Keratinocyte (primary cell): ENCODE data around the gene FKBP5. TPM values are rescaled to one million over a fixed set of nuclear protein-coding genes. Genes with fewer than 3 reads are reported as not detected.
A peak's percentile ranks its signal among the peaks of the same experiment; 100 is the strongest.

Experiments
- DNase-seq: peaks from one replicate; pipeline ENCODE4 v3.0.0-alpha.2; 2011; ENCODE audit warnings: low read depth, missing footprints, low spot score
- FAIRE-seq: peaks from 2 replicates; lab custom pipeline; 2011; peaks lifted over from hg19 to GRCh38; lab: Jason Lieb, UNC
- H2AFZ ChIP-seq: 2 replicates; pipeline ENCODE4 v1.6.0; 2012; ENCODE audit warnings: low read length, control low read depth, inconsistent platforms; ENCODE audit not compliant: control insufficient read depth
- H3K27ac ChIP-seq: 2 replicates; pipeline ENCODE4 v1.5.1; 2011; ENCODE audit warnings: low read length; ENCODE audit not compliant: control insufficient read depth, insufficient read depth
- H3K27me3 ChIP-seq: 3 replicates; pipeline ENCODE4 v1.6.0; 2011; ENCODE audit warnings: low read length; ENCODE audit not compliant: control insufficient read depth, insufficient read depth; ENCODE audit errors: extremely low read depth
- H3K36me3 ChIP-seq, 2 experiments: 2 replicates in 1 of 2; 3 replicates in 1 of 2; pipeline ENCODE4 v1.5.1; 2011; ENCODE audit warnings: low read length in 2 of 2, mild to moderate bottlenecking in 1 of 2; ENCODE audit not compliant: control insufficient read depth in 2 of 2, insufficient read depth in 2 of 2; ENCODE audit errors: extremely low read depth in 1 of 2
- H3K4me1 ChIP-seq: 3 replicates; pipeline ENCODE4 v1.5.1; 2011; ENCODE audit warnings: low read length; ENCODE audit not compliant: control insufficient read depth, insufficient read depth; ENCODE audit errors: extremely low read depth
- H3K4me2 ChIP-seq: 3 replicates; pipeline ENCODE4 v1.6.0; 2011; ENCODE audit warnings: low read depth, low read length; ENCODE audit not compliant: control insufficient read depth, insufficient read depth; ENCODE audit errors: extremely low read depth
- H3K4me3 ChIP-seq, 3 experiments: fragments of 200-600 bp in 1 of 3; sonication (generic) in 1 of 3; 2 replicates in 2 of 3; 3 replicates in 1 of 3; pipeline ENCODE4 v1.5.1; 2011 to 2016; ENCODE audit warnings: low read length in 3 of 3, mild to moderate bottlenecking in 3 of 3, control low read depth in 2 of 3, inconsistent platforms in 1 of 3, low read depth in 1 of 3, mixed read lengths in 1 of 3, mixed run types in 1 of 3, moderate library complexity in 1 of 3; ENCODE audit not compliant: control insufficient read depth in 2 of 3, insufficient read depth in 2 of 3; ENCODE audit errors: extremely low read depth in 1 of 3
- H3K79me2 ChIP-seq: 2 replicates; pipeline ENCODE4 v1.6.0; 2012; ENCODE audit warnings: low read length; ENCODE audit not compliant: control insufficient read depth, insufficient read depth
- H3K9ac ChIP-seq: 3 replicates; pipeline ENCODE4 v1.6.0; 2011; ENCODE audit warnings: low read length; ENCODE audit not compliant: control insufficient read depth, insufficient read depth; ENCODE audit errors: extremely low read depth
- H3K9me1 ChIP-seq: 3 replicates; pipeline ENCODE4 v1.6.0; 2011; ENCODE audit warnings: low read length; ENCODE audit not compliant: control insufficient read depth, insufficient read depth; ENCODE audit errors: extremely low read depth
- H3K9me3 ChIP-seq: 2 replicates; pipeline ENCODE4 v1.5.1; 2012; ENCODE audit warnings: low read depth, low read length; ENCODE audit not compliant: control insufficient read depth
- H4K20me1 ChIP-seq: 3 replicates; pipeline ENCODE4 v1.6.0; 2011; ENCODE audit warnings: low read length; ENCODE audit not compliant: control insufficient read depth, insufficient read depth; ENCODE audit errors: extremely low read depth
- CTCF ChIP-seq, 3 experiments: IDR thresholded peaks in 1 of 3; conservative IDR thresholded peaks in 1 of 3; optimal IDR thresholded peaks in 1 of 3; 2 replicates in 2 of 3; 3 replicates in 1 of 3; pipeline versions ENCODE3 to v1.5.1; 2011; ENCODE audit warnings: low read length in 3 of 3, mild to moderate bottlenecking in 3 of 3, moderate library complexity in 2 of 3, control low read depth in 1 of 3, inconsistent platforms in 1 of 3; ENCODE audit not compliant: insufficient read depth in 2 of 3; ENCODE audit errors: extremely low read depth in 1 of 3
- EZH2 ChIP-seq: IDR thresholded peaks from one replicate; pipeline ENCODE4 v1.6.1; 2012; ENCODE audit warnings: inconsistent platforms, mild to moderate bottlenecking, low read length, moderate library complexity
- dilution Hi-C: fragments of 300-500 bp; cut with MboI; formaldehyde crosslinking; loops from one replicate; pipeline ENCODE4 v1.7.0; 2020; ENCODE audit warnings: low sequenced_read_pairs; ENCODE audit not compliant: extremely low pct_ligation_motif_present
- polyA plus RNA-seq, 5 experiments: library from polyadenylated mRNA; depleted of rRNA in 3 of 5; stranded (reverse) in 3 of 5; stranded (forward) in 1 of 5; unstranded in 1 of 5; fragments of >200 nt; gene quantifications; 1 replicate in 1 of 5; 2 replicates in 3 of 5; 3 replicates in 1 of 5; pipeline versions ENCODE4 v1.2.1 to v1.2.3, GENCODE V29; 2011 to 2012; ENCODE audit warnings: missing spikeins in 2 of 5, low read depth in 1 of 5, low replicate concordance in 1 of 5

The FKBP5 gene
- polyA plus RNA-seq, 1 donor (not counting 4 experiments of a cell fraction or from before 2014, with no cell fraction given), result 88.3 TPM

- peaks cover 87% of the 10 kb centered on the region for H3K79me2 ChIP-seq
These were observed 19.2 kb downstream of the FKBP5 start for GRCh38 chr6:35669451-35670045.

GRCh38 chr6:35668744-35669450 lies 19.8 kb downstream of the FKBP5 start:
- no peak for DNase-seq
- Histone ChIP-seq H3K27me3 (no peaks in the 10 kb centered on the region), H3K9me1 (no peaks in the 10 kb centered on the region), H3K4me3 (peak overlapping the region in 2 of 3 experiments; percentile 16 to 57), H3K36me3 (no peaks in the 10 kb centered on the region), H3K4me1 (peaks cover 24% of the 10 kb centered on the region), H3K79me2 (peaks cover 87% of the 10 kb centered on the region), H3K9ac (peak overlapping the region; percentile 64), H4K20me1 (no peaks in the 10 kb centered on the region), H3K4me2 (peak overlapping the region; percentile 93), H3K9me3 (no peaks in the 10 kb centered on the region), H3K27ac (peak overlapping the region; percentile 72), H2AFZ (peak overlapping the region; percentile 41)
- dilution Hi-C loops, result no loop called here
- FAIRE-seq, result no peak
- TF ChIP-seq EZH2 (no peak), CTCF (optimal IDR thresholded peaks at IDR 0.05 in 1 of 3, IDR thresholded peaks at IDR 0.05 in 1 of 3, conservative IDR thresholded peaks at IDR 0.05 in 1 of 3; ENCODE audit: extremely low read depth in 1 of 3, insufficient read depth in 2 of 3, low read length in 3 of 3) (no peak)

More at GRCh38 chr6:35669451-35670045, 19.2 kb downstream of the FKBP5 start:
- no peak for DNase-seq
- Histone ChIP-seq H4K20me1 (no peaks in the 10 kb centered on the region), H3K4me2 (peak overlapping the region; percentile 93), H3K4me3 (peak overlapping the region in 2 of 3 experiments; percentile 16 to 57), H3K9me3 (no peaks in the 10 kb centered on the region), H3K9me1 (no peaks in the 10 kb centered on the region), H3K27ac (peak overlapping the region; percentile 72), H3K9ac (peak overlapping the region; percentile 64), H3K27me3 (no peaks in the 10 kb centered on the region), H3K36me3 (no peaks in the 10 kb centered on the region), H3K4me1 (peaks cover 17% of the 10 kb centered on the region), H2AFZ (peak overlapping the region; percentile 41)
- FAIRE-seq, result no peak
- no peak for TF ChIP-seq CTCF (optimal IDR thresholded peaks at IDR 0.05 in 1 of 3, IDR thresholded peaks at IDR 0.05 in 1 of 3, conservative IDR thresholded peaks at IDR 0.05 in 1 of 3; ENCODE audit: extremely low read depth in 1 of 3, insufficient read depth in 2 of 3, low read length in 3 of 3)
- TF ChIP-seq EZH2, result no peak
- dilution Hi-C loops, result no loop called here
